Bronchial epithelial cell (primary cell): ENCODE measurements around the gene KCNJ10. TPM values are rescaled to one million over a fixed set of nuclear protein-coding genes. Genes with fewer than 3 reads are reported as not detected.
A peak's percentile ranks its signal among the peaks of the same experiment; 100 is the strongest.

Experiments
- DNase-seq: peaks from one replicate; pipeline ENCODE4 v3.0.0-alpha.2; 2010; ENCODE audit warnings: low read depth
- FAIRE-seq: peaks from 2 replicates; lab custom pipeline; 2011; peaks lifted over from hg19 to GRCh38; lab: Jason Lieb, UNC
- H3K27me3 ChIP-seq: 2 replicates; pipeline ENCODE4 v1.5.1; 2011; ENCODE audit warnings: low read length; ENCODE audit not compliant: control insufficient read depth, insufficient read depth
- H3K36me3 ChIP-seq: 2 replicates; pipeline ENCODE4 v1.5.1; 2011; ENCODE audit warnings: low read length; ENCODE audit not compliant: control insufficient read depth, insufficient read depth
- H3K4me3 ChIP-seq: 2 replicates; pipeline ENCODE4 v1.5.1; 2011; ENCODE audit warnings: mild to moderate bottlenecking, low read depth, low read length, control low read depth
- total RNA-seq: library from RNA; depleted of rRNA; stranded (reverse); fragments of >200 nt; gene quantifications from 2 replicates; pipeline ENCODE4 v1.2.1, GENCODE V29; 2014
- TF ChIP-seq, protein P1 (sequence below): IDR thresholded peaks from 2 replicates; pipeline ENCODE4 v1.5.1; 2011; ENCODE audit warnings: mild to moderate bottlenecking, moderate library complexity, low read length, control low read depth, inconsistent platforms; ENCODE audit not compliant: insufficient read depth, severe bottlenecking

Gene KCNJ10
- total RNA-seq, 1 donor from 2014 or later: not detected

DNA sequence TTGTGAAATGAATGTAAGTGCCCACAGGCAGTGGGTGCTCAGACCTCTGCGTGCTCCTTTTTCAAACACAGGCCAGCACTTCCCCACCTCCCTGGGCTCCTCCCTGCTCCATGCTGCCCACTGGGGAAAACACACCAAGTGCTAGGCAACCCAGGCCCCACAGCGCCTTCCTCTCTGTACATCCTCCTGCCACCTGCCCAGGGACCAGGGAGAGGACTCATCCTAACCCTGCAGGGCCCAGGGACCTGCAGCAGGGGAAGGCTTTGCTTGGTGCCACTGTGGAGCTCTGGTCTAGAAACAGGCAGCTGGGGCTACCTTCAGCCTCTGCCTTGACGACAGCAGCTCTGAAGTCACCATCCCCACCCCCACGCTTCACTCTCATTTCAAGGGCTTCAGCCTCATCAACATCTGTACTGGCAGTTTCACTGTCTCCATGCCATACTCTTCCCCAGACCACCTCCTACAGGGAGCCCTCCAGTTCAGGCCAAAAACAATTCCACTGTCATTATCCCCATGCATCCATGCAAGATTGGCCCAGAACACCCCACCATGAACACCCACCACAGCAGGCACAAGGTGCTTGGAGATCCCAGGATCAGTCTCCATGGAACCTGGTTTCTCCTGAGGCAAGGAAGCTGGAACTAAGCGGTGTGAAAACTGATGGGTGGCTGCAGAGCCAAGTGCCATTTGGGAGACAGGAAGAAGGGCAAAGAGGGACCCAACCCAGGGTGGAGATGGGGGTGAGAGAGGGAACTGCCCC is 27.4 kb upstream of the KCNJ10 start:
- H3K27me3 ChIP-seq: no peaks in the 10 kb centered on the region
- FAIRE-seq (no peak), DNase-seq (no peak)
- peaks cover 7% of the 10 kb centered on the region for H3K36me3 ChIP-seq
- TF ChIP-seq, protein P1, sequence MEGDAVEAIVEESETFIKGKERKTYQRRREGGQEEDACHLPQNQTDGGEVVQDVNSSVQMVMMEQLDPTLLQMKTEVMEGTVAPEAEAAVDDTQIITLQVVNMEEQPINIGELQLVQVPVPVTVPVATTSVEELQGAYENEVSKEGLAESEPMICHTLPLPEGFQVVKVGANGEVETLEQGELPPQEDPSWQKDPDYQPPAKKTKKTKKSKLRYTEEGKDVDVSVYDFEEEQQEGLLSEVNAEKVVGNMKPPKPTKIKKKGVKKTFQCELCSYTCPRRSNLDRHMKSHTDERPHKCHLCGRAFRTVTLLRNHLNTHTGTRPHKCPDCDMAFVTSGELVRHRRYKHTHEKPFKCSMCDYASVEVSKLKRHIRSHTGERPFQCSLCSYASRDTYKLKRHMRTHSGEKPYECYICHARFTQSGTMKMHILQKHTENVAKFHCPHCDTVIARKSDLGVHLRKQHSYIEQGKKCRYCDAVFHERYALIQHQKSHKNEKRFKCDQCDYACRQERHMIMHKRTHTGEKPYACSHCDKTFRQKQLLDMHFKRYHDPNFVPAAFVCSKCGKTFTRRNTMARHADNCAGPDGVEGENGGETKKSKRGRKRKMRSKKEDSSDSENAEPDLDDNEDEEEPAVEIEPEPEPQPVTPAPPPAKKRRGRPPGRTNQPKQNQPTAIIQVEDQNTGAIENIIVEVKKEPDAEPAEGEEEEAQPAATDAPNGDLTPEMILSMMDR: no peak
- peak overlapping the region; percentile 60 for H3K4me3 ChIP-seq

- H3K4me3 ChIP-seq: no peak overlapping the region
- FAIRE-seq (peak; percentile 75), DNase-seq (peak; percentile 90)
- peaks cover 13% of the 10 kb centered on the region for H3K36me3 ChIP-seq
- H3K27me3 ChIP-seq: no peaks in the 10 kb centered on the region
- TF ChIP-seq, protein P1: no peak
These were observed 26.5 kb upstream of the KCNJ10 start for GRCh38 chr1:160096274-160097116.

DNA sequence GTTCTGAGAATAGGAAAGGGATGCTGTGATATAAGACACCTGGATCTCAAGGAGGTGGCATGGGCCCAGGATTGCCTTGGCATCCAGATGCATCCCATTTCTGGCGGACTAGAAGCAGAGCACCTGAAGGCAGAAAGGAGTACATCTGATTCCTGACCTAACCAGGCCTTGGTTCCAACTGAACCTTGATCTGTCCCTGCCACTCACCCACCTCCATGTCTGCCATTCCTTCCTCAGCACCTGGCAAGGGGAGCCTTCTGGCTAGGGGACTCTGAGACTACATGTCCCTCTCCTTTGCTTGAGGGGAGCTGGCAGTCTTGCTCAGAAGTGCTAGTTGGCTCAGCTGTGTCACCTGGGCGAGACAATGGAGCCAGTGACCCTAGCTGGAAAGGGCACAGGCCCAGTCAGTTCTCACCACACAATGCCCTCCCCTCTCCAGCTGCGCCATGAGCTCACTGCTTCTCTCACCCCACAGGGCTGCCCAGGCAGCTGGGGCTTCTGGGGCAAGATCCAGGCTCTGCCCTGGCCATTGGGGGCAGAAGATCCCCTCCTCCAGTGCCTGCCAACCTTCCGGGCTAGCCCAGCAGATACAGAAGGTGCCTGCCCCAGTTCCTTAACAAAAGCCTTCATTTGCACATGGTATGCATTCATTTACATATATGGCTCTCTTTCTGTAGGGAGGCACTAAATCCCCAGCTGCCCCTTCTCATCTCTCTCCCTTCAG is 25.6 kb upstream of the KCNJ10 start:
- Histone ChIP-seq H3K36me3 (peaks cover 14% of the 10 kb centered on the region), H3K27me3 (no peaks in the 10 kb centered on the region), H3K4me3 (no peak overlapping the region)
- TF ChIP-seq, protein P1: no peak
- DNase-seq (no peak), FAIRE-seq (no peak)

GRCh38 chr1:160094806-160095205 is 24.8 kb upstream of the KCNJ10 start:
- H3K4me3 ChIP-seq: no peak overlapping the region
- H3K36me3 ChIP-seq: peaks cover 14% of the 10 kb centered on the region
- TF ChIP-seq, protein P1: no peak
- no peak for DNase-seq
- no peak for FAIRE-seq
- H3K27me3 ChIP-seq: no peaks in the 10 kb centered on the region

DNA sequence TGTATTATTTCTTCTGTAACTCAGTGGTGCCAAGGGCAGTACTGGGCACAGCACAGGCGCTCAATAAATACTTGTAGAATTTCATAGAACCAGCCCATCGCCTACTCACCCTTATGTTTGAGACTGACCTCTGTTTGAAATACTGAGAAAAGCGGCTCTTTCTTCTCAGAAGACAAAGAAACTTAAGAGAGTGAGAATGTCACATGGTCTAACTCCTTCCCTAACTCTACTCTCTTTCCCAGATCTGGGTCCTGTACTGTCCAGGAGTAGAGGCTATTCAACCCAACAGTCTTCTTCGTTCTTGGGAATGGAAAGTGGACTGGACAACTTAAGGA is 24.3 kb upstream of the KCNJ10 start:
- Histone ChIP-seq H3K36me3 (peaks cover 14% of the 10 kb centered on the region), H3K4me3 (no peak overlapping the region), H3K27me3 (no peaks in the 10 kb centered on the region)
- DNase-seq: no peak
- no peak for FAIRE-seq
- TF ChIP-seq, protein P1: no peak
